ENCODE results near the gene RANBP3.
"Not testable (repeated sequence)": the region's sequence is repeated elsewhere in the genome, so short reads cannot be mapped to it uniquely, and the experiment has no call there.

RANBP3 gene

DNA sequence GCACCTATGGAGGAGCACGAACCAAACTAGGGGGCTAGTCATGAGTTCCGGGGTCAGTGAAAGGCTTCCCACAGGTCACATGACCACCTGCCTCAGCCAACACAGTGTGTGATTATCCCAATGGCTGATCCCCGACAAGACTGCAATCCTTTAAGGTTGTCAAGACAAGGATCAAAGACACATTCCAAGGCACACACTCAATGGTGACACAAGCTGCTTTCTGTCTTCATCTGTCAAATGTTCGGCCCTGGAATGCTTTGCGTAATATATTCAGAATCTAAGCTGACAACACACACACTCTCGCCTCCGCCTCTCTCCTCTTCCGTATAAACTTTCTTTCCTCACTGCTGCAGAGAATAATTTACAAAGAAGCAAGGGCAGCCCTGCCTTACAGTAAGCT is 11.7 kb downstream of the RANBP3 start:
- no peak for DNase-seq (ENCODE audit: low read depth, low spot score)

DNA sequence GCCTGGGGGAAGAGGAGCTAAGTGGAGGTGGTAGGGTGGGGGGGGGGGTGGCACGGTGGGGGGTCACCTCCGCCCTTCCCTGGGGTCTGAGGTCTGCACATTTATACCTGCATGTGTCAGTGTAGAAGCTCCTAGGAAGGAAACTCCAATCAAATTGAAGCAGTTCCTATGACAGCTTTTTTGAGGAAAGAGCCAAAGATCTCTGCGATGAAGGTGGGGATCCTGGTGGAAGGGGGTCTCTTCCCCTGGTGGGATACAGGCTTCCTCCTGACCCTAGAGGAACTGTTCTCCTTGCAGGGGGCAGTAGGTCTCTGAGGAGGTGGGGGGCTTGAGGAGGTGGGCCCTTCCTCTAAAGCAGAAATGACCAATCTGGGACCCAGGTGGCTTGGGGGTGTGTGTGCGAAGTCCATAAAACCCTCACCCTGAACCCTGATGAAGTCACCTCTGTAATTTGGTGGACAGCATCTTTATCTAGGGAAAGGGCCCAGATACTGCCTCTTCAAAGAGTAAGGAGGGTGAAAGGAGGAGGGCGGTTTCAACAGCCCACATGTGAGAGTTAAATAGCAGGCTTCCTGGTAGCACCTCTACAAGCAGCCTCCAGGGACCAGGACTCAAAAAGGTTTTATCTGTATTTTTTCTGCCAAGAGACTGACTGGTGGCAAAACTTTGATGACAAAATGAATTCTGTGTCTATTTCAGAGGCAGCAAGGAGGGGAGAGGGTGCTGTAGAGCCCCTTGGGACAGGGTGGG is 12.9 kb downstream of the RANBP3 start:
- no peak for DNase-seq (ENCODE audit: low read depth, low spot score)

DNA sequence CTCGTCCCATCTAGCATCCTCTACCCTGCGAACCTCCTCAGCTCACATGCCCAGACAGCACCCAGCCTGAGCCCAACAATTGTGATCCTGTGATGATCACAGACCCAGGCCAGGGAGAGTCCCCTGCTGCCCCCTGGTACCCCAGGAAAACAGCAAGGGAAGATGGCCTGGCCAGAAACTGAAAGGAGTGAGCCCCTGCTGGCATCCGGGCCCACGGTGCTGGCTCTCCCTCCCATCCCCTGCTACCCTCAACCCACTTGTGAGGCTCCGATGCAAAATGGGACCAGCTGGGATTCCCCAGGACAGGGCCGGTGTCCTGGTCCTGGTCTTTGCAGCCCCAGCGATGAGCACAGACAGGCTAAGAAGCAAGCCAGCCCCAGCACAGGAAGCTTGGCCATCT is 14.1 kb downstream of the RANBP3 start:
- no peak for DNase-seq (ENCODE audit: low read depth, low spot score)

DNA sequence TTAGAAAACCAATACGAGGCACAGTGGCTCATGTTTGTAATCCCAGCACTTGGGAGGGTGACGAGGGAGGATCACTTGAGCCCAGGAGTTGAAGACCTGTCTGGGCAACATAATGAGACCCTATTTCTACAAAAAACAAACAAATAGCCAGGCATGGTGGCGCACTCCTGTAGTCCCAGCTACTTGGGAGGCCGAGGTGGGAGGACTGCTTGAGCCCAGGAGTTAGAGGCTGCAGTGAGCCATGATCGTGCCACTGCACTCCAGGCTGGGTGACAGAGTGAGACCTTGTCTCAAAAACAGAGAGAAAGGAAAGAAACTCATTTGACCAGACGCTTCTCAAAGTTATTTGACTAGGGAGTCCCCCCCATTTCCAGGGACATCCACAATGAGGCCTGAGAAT is 14.7 kb downstream of the RANBP3 start:
- not testable (repeated sequence) for DNase-seq (ENCODE audit: low read depth, low spot score)

DNA sequence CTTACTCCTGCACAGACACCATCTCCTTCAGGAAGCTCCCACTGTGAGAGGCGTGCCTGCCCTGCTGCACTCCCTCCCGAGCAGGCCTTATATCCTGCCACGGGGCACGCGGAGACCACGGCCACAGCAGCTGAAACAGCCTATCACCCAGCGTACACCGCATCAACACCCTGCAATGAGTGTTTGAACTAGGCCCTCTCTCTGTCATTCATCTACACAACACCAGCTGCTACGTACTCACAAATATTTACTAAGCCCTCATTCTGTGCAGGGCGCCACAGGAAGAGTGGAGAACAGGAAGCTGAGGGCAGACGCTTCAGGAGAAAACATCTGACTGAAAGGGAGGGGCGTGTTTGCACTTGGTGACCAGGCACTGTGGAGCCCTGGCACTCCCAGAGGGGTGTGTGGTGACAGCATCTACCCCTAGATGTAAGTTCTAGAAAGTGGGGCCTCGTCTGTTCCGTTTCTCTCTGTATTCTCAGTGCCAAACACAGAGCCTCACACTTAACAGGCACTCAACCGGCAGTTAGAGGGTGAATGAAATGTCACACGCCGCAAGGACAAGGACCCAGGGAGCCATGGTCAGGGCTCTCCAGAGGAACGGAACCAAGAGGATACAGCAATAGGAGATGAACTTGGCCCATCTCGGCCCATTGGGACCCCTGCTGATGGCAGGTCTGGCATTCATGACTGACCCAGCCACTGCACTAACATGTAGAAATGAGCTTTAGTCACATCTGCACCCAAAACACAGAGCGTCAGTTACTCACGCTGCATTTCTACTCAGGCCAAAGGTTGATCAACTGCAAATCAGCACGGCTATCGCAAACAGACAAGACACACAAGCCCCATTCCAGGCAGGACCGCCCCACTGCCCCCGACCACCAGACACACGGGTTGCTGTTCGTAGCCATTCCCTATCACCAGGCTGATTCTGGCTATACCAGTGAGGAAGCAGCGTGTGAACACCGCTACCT is 15.7 kb downstream of the RANBP3 start:
- DNase-seq (ENCODE audit: low read depth, low spot score), result no peak

DNA sequence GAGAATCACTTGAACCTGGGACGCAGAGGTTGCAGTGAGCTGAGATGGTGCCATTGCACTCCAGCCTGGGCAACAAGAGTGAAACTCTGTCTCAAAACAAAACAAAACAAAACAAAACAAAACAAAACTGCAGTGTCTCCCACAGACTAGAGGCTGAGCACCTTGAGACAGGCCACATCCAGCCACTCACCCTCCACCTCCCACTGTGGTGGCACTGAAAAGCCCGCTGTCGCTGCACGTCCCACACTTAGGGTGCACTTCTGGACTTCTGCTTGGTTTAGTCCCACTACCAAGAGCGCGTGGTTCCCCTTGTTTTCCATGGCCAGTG is 16.3 kb downstream of the RANBP3 start:
- not testable (repeated sequence) for DNase-seq (ENCODE audit: low read depth, low spot score)

DNA sequence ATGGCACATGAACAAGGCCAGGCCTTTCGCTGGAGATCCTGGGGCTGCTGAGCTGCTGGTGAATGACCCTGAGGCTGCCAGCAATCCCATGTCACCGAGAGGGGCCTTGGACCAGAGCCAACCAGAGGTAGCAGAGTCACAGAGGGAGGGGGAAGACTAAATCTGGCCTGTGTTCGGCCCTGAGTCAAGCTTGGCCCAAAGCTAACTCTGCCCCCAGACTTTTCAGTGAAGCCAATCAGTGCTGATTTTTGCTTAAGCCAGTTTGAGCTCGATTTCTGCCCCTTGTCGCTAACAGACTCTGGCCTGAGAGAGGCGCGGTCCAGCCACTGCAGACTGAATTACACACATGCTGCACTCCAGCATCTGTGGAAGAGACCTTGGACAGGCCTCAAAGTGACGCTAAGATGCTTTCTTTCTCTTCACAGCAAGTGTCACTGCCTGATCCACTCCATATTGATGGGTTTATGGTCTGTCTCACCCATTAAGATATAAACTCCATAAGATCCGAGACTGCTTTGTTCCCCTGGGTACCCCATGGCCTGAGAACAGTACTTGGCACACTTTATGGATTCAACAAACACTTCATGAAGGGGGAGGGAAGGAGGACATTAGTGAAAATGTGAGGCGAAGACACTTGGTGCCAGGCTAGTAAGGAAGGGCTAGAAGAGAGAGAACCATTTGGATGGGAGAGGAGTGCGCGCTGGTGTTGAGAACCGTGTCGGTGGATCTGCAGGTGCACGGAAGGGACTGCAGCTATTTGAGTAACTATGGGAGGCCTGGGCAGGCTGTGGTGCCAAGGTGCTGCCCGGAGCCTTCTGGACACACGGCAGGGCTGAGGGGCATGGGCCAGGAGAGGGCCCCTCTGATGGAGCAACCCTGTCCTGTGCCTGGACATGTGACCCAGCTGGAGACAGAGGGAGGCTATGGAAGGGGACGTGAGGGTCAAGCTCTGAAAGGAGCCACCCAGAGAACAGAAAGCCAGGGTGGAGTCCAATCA is 17.6 kb downstream of the RANBP3 start:
- no peak for DNase-seq (ENCODE audit: low read depth, low spot score)

DNA sequence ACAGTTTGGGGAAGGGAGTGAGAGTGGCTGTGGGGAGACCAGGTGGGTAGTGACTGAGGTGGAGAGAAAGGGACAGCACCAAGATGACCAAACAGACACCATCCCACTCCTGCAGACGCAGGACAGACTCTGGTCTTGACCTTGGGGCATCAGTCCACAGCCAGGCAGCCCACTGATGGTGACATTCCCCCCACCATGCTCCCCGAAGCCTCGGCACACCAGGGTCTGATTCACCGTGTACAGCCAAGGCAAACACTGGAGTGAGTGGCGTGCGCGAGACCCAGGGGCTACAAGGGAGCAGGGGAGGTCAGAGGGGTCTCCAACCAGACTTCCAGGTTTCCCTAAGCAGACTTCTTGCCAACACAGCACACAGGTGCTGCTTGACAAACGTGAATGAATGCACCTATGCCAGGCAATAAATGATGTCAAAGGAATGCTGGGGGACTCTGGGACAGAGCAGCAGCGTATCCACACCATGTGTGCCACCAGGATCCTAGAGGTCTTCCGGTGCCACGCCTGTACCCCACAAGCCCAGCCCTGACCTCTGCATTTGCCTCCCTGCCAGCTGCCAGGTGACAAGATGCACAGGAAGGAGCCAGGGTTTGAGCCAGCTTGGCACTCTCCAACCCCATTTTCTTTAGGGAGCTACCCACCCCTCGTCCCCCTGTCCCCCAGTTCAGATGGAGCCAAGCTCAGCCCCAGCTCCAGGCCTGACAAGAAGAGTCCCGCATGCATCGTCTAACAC is 18.5 kb downstream of the RANBP3 start:
- DNase-seq (ENCODE audit: low read depth, low spot score), result no peak

DNA sequence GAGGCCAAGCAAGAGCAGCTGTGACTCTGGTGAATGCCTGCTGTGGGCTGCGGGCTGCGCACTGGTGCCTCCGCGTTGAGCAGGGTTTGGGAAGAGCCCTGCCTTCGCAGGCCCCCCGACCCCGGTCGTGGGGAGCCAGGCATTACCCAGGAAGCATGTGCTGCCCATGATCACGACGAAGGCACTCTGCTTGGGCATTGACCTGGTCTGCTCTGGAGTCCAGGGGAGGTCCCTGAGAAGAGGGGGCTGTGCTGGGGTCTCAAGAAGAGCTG is 19.2 kb downstream of the RANBP3 start:
- no peak for DNase-seq (ENCODE audit: low read depth, low spot score)

DNA sequence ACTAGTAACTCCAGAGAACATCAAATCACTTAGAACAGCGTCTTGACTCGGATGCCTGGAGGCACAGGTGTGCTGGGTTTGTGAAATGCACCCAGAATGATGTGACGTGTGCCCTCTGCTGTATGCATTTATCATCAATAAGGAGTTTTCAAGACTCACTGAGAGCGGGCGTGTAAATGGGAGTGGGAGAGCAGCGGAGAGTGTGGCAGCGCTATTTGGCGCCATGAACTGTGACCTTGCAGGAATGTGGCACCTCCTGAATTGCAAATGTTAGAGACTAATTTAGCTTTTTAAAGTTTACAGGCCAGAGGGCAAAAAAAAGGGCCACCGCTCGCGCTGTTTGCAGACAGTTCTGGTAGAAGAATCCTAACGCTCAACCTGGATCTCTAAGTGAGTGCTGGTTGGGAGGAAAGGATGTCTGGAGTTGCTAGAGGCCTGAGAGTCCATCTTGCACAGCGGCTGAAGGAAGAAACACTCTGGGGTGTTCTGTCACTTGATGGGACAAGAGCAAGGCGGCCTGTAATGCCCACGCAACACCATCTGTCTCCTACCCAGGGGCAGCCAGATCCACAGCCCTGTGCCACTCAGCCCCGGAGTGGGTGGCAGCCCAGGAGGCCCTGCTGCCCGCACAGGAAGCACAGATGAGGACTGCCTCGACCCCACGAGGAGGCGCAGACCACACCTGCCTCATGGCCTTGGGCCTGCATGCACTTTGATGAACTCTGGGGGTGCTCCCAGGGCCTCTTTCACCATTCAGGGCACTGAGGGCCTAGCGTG is 19.7 kb downstream of the RANBP3 start:
- DNase-seq (ENCODE audit: low read depth, low spot score), result no peak

DNA sequence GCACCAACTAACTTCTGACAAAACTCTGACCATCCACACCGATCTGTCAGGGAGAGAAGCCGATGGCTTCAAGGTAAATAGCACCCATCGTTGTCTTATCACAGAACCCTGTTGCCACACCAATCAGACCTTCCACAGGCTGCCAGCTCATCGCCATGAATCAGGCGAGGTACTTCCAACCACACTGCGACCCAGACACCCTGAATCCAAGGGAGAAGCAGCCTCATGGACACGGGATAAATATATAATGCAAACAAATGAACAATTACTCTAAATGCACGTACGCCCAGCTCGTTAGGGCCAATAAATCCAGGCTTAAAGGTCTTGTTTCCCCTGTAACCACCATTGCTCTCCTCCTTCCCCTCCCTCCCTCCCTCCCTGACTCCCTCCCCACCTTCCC is 20.8 kb downstream of the RANBP3 start:
- DNase-seq (ENCODE audit: low read depth, low spot score), result no peak

DNA sequence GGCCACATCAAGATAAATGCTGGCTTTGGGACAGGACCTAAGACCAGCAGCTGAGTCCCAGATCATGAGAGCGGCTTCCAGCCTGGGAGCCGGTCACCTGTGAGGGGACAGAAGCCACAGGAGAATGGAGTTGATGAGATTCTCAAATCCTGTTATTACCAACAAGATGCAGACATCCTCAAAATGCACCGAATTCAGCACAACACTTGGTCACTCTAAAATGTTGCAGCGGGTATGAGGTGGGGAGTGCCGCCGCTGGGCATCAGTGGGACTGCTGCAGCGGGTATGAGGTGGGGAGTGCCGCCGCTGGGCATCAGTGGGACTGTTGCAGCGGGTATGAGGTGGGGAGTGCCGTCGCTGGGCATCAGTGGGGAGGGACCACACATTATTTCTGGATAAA is 21.2 kb downstream of the RANBP3 start:
- no peak for DNase-seq (ENCODE audit: low read depth, low spot score)

DNA sequence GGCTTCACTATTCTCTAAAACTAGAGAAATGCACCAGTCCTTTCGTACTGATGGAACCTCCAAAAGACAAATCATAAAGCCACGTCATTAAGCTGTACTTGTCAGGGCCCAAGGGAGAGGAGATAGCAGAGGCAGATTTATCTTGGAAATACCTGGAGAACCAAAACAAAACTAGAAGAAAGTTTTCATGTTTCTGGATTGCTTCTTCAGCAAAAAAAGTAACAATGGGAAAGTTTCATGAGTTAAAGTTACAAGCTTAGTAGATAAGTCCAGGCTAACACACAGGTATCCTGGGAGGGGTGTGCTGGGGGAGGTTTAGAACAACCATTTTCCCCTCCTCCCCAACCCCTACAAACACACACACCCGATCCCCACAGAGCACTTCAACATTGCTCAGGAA is 21.6 kb downstream of the RANBP3 start:
- no peak for DNase-seq (ENCODE audit: low read depth, low spot score)

DNA sequence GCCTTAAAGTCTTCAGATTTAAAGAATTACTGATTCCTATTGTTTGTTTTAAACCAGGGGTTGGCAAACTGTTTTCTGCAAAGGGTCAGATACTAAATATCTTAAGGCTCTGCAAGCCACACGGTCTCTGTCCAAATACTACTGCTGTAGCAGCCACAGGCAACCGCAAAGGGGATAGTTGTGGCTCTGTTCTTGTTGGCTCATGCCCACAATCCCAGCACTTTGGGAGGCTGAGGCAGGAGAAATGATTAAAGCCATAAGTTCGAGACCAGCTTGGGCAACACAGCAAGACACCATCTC is 22.4 kb downstream of the RANBP3 start:
- DNase-seq (ENCODE audit: low read depth, low spot score), result no peak

DNA sequence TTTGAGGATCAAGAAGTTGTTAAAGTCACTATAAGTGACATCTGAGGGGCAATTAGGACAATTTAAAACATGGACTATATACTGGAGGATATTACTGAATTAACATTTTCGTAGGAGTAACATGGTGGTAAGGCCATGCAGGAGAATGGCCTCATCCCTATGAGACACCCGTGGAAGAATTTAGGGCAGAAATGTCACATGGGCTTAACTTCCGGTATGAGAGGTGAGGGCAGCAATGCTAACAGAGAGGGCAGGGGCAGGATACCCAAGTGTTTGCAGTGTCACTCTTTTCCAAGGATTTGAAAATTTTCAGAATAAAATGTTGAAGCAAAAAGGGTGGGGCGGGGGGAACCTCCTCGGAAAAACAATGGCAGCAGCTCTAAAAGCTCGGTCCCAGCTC is 23.6 kb downstream of the RANBP3 start:
- DNase-seq (ENCODE audit: low read depth, low spot score), result no peak

DNA sequence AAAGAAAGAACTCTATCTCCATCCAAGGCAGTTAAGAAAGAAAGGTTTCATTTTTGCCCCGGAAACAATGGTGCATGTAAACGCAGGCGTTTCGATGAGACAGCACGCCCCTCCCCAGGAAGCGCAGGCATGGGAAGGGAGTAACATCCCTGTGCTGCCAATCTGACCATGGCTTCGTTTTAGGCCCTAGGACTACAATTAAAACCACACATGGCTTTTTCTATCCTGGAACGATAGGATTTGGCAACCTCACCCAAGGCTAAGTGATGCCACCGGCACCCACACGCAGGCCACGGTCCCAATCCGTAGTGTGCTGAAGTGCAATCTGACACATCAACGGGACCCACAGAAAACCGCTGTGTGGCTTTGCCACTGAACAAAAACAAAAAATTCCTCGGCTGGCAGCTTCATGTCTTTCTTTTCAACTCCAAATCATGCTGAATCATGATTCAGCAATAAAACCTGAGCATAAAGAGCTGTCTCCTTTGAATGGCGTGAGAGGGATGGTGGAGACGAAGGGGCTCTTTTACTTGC is 24.2 kb downstream of the RANBP3 start:
- DNase-seq (ENCODE audit: low read depth, low spot score), result no peak

DNA sequence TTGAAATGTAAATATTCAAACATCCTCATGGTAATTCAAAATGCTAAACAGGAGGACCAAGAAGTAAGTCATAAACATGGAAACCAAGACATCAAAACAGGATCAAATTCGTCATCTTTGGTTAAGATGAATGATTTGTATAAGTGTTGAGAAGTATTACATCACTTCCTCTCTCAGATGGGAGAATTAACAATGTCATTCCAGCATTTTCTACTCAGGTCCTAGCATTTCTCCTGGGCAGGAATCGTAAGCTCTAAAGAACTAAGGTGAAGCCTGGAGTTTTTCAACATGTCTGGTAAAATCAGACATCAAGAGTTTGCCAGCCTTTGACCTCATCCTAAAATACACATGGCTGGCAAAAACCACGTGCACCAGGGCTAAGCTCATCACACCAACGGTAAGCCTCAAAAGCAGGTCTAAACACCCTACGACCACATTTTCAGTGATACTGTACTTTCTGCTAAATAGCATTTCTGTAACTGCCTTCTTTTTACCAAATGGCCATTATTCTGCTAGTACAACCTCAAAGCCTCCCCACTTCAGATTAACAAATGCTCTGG is 24.8 kb downstream of the RANBP3 start:
- DNase-seq (ENCODE audit: low read depth, low spot score), result no peak

DNA sequence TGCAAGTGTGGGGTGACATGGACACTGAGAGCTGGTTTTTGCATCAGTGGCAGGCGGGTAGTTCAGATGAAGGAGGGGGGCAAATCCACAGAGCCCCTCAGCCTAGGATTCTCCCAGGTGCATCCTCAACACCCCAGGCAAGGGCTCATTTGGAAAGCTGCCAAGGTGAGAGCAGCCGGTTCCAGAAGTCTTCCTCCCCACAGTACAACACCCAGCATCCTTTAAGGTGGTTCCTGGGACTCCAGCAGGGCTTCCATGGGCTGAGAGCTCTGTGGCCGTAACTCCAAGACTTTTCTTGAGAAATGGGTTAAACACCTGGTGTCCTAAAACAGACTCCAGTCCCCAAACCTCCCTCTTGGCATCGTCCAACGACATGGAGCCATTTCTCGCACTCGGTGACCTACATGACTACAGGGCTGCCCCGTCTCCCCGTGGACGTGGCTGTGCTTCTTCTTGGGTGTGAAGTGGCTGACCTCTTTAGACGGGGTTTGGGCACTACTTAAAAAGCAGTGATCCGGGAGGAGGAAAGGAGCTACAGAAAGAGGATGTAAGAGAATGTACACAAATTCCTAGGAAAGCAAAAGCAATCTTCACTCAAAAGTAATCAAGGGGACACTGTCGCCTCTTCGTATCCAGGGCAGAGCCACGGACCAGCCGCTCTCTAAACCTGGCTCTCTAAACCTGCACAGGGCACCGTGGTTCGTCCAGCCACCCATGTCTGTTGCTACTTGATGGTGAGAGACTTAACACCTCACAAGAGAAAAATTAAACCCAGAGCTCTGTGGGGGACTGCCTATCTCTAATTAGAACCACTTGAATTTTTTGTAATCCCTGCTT is 25.5 kb downstream of the RANBP3 start:
- no peak for DNase-seq (ENCODE audit: low read depth, low spot score)

DNA sequence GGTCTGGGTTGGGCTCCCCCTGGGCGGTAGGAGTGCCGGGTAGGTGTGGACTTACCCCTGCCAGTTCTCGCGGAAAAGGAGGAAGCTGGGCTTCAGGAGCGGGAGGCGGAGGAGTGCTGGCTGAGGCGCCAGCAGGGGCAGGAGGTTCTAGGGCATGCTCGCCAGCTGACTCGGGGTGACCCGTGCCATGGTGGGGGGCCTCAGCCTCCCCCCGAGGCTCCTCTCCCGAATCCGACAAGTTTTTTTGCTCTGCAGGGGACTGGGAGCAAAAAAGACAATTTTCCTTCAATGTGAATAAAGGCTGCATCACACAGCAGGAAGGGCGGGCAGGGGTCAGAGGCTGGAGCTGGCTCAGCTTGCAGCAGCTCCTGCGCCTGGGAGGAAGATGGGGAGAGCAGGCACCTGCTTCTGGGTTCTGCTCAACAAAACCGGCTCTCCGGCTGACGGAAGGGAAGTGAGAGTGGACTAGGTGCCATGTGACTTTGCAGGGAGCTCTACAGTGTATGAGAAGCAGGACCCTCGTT is 26.5 kb downstream of the RANBP3 start:
- DNase-seq (ENCODE audit: low read depth, low spot score), result no peak

Data from iPS DF 19.7 (cell line).